PC-3 (cell line): ENCODE measurements around the gene VAX1.

ENCODE experiments used
- EZH2 ChIP-seq: fragments of 300-600 bp; sonication (generic); IDR thresholded peaks from one replicate; pipeline ENCODE4 v1.6.1; 2017; ENCODE audit warnings: antibody characterized with exemption, mild to moderate bottlenecking, low read length; ENCODE audit not compliant: unreplicated experiment
- TF ChIP-seq, protein P1 (sequence below): fragments of 300-600 bp; sonication (generic); conservative IDR thresholded peaks from 2 replicates; pipeline ENCODE4 v1.5.1; 2017; ENCODE audit warnings: antibody characterized with exemption, low read depth, mild to moderate bottlenecking, low read length

DNA sequence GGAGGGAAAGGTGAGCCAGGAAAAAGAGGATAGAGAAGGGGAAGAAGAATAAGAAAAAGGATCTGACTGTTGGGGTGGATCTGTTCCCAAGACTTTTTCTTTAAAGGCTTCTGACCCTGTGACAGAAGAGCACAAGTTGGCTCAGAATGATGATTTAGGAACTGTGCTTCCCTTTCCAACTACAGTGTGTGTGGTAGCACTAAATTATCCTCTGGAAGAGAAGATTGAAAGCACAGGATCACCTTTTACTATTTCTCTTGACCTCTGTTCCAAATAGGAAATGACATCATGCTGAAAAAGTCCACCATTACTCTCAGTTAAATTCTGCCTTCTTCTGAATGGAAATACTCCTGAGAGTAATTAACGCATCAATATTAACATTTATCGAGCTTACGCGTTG is 47.2 kb downstream of the VAX1 start:
- no peak for TF ChIP-seq EZH2
- TF ChIP-seq, protein P1, sequence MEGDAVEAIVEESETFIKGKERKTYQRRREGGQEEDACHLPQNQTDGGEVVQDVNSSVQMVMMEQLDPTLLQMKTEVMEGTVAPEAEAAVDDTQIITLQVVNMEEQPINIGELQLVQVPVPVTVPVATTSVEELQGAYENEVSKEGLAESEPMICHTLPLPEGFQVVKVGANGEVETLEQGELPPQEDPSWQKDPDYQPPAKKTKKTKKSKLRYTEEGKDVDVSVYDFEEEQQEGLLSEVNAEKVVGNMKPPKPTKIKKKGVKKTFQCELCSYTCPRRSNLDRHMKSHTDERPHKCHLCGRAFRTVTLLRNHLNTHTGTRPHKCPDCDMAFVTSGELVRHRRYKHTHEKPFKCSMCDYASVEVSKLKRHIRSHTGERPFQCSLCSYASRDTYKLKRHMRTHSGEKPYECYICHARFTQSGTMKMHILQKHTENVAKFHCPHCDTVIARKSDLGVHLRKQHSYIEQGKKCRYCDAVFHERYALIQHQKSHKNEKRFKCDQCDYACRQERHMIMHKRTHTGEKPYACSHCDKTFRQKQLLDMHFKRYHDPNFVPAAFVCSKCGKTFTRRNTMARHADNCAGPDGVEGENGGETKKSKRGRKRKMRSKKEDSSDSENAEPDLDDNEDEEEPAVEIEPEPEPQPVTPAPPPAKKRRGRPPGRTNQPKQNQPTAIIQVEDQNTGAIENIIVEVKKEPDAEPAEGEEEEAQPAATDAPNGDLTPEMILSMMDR = no peak
